ENCODE measurements around the gene BBS9.
A peak's percentile ranks its signal among the peaks of the same experiment; 100 is the strongest.
"Not testable (repeated sequence)": the region's sequence is repeated elsewhere in the genome, so short reads cannot be mapped to it uniquely, and the experiment has no call there.

The BBS9 gene

DNA sequence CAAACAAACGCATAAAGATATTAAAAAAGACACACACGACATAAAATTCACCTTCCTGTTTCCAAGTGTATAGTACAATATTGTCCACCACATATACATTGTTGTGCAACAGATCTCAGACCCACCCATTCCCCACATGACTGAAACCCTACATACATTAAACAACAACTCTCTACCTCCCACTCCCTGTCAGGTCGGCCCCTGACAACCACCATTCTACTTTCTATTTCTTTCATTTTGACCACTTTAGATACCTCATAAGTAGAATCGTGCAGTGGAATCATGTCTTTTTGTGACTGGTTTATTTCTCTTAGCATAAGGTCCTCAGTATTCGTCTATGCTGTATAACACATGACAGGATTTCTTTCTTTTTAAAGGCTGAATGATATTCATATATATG is 320.5 kb downstream of the BBS9 start:
- DNase-seq, result no peak

DNA sequence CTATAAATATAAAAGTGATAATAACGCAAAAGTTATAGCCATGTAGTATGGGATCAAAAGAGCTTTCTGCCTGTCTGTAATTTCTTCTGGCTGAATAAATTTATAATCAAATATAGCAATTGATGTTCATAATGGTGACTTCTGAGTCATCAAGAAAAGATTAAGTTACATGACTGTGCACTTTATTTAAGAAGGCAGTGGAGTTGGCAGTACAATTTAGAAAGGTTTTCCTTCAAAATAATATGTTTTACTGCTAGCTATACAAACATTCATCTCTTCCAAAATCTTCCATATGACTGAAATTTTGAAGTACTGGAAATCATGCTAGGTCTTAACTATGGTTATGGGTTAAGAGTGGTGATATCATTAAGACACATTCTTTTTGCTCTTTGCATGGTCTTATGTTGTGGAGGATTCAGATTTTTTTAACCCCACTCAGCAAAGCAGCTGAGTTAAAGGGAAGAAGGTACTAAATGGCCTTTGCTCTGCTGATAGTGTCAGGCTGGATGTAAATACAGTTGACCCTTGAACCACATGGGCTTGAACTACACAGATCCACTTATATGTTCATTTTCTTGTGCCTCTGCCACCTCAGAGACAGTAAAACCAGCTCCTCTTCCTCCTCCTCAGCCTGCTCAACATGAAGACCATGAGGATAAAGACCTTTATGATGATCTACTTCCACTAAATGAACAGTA is 323.6 kb downstream of the BBS9 start:
- DNase-seq, result no peak

DNA sequence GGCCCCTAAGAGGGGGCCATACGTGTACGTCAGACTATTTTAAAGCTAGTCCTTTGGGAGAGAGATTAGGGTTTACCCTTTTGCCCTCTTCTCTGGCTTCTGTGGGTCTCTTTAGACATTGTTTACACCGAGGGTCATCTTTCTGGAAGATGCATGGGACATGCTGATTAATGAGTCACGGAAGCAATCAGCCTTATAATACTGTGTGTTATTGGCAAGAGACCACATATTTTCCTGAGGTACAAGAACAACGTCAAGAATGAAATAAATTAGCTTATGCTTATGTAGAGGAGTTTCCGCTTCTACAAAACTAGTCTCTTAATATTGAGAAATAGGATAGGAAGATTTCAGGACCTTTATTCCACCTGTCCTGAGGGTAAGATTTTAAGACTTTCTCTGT is 327.7 kb downstream of the BBS9 start:
- DNase-seq, result no peak

DNA sequence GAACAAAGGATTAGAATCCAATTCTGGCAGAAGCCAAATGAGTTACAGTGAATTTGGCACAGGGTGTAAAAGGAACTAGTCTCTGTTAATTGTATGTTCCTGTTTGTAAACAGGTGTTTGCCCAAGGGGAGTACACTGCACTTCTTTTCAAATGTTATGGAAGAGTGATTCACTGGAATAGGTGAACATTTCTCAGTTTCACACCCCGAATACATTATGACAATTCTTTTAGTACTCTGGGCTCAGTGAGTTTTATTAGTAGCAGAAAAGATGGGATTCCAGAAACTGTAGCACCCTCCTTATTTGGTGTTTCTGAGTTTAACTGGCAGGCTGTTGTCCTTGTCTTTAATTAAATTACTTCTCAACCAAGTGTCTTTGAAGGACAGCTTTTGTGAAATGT is 329.2 kb downstream of the BBS9 start:
- no peak for DNase-seq

DNA sequence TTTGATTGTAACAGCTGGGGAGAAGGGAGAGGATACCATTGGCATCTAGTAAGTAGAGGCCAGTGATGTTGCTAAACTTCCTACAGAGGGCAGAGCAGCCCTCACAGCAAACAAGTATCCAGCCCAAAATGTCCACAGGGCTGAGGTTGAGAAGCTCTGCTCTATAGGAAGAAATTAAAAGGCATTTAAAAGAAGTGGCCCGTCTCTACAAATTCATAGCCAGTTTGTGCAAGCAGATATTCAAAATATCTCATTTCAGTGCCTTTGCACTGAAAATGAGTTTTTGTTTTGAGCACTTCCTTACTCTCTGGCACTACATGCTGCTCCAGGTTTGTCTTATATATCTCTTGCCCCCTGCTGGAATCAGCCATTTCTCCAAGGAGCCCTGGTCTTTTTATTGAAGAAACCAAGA is 330.0 kb downstream of the BBS9 start:
- DNase-seq, result peak; percentile 38 to 62

DNA sequence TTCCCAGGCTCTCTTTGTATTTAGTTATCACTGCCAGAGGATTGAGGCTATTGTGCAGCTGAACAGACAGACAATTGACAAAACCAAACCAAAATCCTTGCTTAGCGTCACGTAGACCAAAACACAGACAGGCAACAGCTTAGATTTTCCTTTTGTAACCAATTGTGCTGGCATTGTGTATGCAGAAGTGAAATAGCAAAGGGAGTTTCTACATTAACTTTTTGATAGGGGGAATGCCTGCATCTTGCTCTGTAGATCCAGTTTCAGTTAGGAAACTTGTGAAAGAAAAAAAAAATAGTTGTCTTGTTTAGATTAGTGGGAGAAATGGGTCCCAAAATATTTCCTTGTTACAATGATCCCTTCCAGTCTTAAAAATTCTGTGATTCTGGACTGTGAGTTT is 333.8 kb downstream of the BBS9 start:
- no peak for DNase-seq

DNA sequence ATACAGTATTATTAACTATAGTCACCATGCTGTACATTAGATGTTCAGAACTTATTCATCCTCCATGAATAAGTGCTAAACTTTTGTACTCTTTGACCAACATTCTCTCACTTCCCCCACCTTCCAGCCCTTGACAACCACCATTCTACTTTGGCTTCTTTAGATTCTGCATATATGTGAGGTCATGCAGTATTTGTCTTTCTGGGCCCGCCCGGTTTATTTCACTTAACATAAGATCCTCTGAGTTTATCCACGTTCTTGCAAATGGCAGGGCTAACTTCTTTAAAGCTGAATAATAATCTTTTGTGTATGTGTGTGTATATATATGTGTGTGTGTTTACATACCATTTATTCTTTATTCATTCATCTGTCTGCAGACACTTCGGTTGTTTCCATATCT is 336.8 kb downstream of the BBS9 start:
- no peak for DNase-seq

DNA sequence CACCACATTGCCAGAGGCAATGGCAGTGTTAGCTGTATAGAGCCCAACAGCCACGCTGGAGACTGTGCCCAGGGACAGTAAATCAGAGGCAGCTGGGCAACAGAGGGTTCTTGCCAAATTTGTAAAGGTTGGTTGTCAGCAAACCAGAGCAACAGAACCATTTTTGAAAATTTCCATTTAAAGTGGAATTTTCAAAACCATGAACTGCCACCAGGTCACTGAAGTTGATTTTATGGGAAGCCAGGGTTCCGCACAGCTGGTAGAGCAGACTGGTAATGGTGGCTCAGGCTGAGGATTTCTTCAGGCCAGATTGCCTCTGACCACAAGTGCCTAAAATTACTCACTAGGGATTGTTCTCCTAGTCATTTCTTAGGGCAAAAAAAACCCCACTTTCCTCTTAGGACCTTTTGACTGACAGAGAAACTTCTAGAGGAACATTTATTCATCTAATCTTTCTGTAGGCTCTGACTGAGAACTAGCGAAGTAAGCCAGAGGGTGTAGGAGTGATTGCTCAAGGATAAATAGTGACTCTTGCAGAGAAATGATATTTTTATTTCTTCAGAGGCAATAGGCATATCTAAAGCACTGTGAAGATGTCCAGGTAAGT is 342.4 kb downstream of the BBS9 start:
- no peak for DNase-seq

DNA sequence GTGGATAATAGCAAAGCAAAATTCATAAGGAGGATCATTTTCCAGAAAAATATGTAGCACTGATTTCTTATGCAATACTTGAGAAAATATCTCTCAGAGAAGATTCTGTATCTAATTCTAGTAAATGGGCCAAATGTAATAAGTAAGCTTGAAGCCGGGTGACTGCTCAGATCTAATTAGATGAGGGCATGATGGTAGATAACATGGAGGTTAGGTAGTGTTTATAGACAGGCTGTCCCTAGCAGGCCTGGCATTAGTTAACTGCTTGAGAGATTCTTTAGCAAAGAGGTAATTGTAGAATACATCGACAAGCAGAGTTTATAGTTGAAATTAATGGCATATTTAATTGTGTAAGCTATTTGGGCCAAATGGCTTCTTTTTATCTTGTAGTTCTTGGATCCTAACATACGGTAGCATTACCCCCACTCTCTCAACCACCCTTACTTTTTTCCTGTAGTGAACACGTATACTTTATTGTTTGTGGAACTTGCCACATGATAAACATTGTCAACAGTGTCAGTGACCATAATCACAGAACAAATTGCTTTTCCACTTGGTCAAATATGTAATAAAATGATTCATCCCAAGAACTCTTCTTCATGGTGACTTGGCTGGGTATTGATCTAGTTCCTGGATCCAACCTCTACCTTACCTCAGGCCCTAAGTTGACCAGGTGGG is 343.1 kb downstream of the BBS9 start:
- no peak for DNase-seq

DNA sequence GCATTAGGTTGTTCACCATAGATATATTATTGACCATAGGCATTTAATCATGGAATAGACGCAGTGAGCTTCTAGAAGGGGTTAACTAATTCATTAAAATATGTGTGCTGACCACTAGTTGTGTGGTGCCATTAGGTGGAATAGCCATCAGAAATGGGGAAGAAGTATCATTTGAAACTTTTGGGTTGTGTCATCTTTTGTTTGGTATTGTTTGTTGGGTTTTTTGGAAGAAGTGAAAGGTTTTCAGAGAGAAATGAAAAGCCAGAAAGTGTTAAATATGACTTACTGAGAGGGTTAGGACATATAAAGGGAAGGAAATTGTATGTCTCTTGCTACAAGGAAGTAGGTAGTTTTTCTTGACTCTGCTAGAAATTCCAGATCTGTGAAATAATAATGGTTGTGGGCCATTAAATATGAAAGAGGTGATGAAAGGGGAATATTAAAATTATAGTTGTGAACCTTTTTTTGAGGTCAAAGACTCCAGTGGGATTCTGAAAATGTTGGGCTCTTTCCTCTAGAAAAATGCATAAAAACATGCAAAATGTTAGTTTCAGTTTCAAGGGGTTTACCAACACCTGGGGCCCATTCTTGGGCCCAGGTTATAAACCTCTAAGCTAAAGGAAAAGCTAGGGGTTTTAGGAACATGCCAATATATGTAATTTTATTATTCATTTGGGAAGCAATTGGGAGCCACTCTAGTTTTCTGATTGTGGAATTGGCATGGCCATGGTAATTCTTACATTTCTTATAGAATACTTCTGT is 348.5 kb downstream of the BBS9 start:
- no peak for DNase-seq

DNA sequence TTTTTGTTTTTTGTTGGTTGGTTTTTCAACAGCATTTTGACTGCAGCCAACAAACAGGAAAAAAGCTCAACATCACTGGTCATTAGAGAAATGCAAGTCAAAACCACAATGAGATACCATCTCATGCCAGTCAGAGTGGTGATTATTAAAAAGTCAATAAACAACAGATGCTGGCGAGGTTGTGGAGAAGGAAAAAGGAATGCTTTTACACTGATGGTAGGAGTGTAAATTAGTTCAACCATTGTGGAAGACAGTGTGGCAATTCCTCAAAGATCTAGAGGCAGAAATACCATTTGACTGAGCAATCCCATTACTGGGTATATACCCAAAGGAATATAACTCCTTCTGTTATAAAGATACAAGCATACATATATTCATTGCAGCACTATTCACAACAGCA is 355.1 kb downstream of the BBS9 start:
- DNase-seq, result not testable (repeated sequence)

DNA sequence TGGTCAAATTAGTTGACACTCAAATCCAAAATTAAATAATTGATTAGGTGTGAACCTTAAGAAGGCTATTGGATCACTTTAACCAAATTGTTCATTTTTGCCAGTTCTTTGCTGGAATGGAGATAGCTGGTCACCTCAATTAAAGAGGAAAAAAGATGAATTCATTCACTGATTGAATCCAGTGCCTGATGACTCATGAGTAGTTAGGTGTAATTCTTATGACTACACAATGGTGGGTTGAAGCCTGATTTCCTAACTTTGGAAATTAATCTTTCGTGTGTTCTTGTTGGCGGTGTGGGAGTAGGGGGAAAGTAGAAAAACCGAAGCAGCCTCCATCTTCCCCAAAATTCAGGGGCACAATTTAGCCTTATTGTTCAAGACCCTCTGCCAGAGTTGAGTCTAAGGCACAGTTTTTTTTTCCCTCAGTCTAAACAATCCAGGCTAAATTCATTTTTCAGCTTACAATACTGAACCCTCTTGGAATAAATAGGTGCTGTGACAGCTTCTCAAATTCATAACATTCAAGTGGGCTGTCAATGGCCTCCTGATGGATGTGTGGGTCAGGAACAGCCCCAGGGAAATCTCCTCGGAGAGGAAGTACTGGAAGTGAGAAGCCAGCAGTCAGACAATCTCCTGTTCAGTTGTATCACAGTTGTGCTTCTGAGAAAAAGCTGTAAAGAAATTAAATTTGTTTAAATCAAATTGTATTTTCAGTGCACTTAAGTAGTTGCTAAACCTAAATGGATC is 356.6 kb downstream of the BBS9 start:
- no peak for DNase-seq

DNA sequence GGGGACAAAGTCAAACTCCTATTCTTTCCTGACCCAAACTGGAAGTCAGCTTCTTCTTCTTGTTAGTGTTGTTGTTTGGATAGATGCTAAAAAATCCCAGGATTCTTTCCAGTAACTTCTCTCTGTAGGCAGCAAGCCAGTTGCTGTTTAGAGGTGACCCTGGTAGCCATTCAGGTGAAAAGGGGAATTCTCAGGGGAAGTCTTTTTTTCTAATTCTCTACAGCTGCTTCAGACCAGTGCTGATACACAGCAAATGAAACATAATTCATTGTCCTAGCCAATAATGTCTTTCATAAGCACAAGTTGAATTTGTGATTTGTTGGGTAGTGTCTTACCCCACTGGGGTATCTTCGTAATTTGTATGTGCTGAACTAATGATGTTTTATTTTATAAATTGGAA is 357.3 kb downstream of the BBS9 start:
- no peak for DNase-seq

DNA sequence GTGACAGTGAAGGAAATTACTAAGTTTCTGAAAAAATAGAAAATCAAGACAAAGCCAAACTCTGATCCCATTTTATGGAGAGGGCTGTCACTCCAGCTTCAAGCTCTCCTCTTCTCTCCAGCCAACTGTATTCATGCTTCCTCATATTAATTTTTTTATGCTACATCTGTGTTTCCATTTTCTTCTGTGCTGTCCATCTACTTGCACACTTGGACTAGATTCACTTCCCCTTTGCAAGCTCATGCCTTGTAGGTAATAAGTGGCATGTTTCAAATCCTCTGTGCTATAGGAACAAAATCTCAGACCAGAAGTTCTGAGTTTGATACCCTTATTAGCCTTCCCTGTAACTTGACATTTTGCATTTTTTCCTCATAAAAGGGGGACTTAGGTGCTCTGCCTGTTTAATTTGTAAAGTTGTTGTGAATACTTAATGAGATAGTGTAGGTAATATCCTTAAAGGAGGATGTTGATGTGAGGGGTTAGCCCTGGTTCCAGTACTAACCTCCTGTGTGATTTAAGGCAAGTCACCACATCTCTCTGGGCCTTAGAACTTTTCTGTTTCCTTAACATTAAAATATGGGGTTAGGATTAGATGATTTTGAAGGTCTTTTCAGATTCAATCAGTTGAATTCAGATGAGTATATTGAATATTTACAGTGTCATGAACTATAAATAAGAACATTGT is 358.8 kb downstream of the BBS9 start:
- DNase-seq, result no peak

DNA sequence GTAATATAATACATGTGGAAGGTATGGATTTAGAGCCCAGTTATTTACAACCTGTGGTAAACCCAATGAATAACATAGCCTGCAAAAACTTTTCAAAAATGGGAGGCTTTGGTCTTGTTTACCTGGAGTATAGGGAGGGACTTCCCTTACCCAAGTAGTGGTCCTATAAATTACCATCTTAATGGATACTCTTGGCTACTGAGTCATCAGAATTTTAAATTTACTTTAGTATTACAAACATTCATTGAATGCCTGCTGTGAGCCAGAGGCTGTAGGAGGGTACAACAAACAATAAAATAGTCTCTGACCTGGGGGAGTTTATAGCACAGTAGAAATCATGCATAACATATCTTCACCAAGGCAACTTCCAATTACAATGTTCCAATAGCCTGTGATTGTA is 365.1 kb downstream of the BBS9 start:
- no peak for DNase-seq

DNA sequence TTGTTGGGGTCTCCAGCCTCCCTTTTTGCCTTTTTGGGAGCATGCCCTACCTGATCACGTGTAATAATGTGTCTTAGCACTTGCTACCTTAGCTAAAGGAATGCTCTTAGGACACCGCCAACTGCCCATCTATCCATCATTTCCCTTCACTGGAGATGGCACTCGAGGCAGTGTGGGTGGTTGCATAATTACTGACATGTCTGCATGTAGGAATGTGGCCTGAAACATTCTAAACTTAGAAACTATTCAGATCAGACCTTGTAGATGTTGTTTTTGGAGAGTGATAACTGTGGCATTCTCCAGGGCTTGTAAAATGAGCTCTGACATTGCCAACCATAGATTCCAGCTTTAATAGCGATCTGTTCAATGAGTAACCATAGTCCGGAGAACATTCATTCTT is 365.8 kb downstream of the BBS9 start:
- no peak for DNase-seq

DNA sequence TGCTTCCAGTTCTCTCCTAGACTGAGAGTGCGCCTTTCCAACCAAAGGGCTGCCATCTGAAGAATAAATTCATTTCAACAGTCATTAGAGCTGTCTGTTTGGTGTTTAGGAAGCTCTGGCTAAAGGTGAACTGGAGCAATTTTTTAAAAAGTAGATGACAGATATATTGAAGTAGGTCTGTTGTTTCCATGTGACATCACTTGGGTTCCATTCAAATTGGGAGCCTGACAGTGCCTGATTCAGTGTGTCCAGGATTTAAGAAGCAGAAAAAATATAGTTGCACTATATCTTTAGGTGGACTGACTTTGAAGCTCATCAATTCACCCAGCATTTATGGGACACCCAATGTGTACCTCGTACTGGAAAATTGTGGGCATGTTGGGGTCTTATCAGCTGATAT is 367.7 kb downstream of the BBS9 start:
- no peak for DNase-seq

DNA sequence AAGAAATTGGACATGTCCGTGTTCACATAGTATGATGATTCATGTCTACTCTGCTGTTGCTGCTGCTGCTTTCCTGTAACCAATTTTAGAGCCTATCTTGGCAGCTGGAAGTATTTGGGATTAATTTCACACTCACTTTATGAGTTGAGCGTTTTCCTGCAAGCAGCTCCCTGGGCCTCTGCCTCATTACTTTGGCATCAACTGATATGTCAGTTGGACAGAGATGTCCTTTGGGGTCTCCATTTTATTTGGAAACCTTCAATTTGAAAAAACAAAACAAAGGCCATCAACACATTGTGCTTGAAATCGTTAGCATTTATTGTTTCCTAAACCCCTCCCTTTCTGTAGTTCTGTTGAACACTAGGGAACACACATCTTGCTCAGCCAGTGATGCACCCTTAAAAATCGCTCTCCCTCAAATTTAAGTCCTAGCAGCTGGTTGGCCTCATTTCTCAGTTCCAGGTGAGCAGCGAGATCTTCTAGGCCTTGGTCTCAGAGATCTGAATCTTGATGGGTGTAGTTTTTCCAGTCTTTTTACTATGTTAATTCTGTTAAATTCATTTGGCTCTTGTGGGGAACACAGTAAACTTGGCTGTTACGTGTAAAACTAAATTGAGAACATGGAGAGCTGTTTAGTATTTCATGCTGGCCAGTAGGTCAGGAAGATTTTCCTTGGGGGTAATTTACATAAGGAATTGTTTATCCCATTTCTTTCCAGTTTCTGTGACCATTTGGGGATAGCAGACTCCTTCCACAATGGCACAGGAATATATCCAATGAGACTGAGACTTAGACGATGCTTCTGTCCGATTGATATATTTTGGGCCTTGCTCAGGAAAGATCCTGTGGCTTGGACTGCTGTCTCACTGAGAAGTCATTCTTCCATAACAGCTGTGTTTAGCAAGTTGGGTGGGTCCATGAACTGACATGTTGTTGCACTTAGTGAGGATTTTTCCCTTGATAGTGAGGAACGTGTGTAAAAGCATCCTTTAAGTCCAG is 371.6 kb downstream of the BBS9 start:
- no peak for DNase-seq

DNA sequence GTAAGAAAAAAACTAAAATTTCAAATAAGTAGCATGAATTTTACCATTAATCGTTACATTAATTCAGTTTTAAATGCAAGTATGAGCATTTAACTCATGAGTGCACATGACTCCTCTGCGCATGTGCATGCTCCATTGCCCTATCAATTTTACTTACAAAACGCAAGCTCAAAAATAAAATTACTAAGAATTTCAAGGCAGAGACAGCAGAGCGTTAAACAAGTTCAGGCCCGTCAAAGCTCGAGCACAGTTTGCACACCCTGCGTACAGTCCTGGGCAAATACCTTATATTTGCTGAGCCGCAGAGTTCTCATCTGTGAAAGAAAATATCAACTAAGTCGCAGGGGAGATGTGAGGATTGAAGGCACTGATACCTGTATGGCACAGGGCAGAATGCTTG is 373.6 kb downstream of the BBS9 start:
- no peak for DNase-seq

DNA sequence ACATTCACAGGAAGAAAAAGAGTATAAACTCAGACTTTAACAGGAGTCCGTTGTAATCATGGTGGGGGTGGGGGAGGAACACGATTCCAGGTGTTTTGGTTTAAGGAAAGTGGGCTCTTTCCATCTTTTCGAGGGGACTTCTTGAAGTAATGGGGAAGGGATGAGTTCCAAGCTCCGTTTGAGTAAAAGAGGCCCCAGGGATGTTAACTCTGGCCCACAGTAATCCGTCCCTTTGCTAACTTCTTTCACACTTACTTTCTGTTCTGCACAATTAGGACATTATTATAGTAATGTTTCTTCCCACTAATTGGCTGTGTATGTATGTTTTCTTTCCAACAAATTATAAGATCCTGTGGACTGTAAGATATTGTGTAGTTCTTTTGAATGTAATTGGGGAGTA is 374.4 kb downstream of the BBS9 start:
- no peak for DNase-seq

DNA sequence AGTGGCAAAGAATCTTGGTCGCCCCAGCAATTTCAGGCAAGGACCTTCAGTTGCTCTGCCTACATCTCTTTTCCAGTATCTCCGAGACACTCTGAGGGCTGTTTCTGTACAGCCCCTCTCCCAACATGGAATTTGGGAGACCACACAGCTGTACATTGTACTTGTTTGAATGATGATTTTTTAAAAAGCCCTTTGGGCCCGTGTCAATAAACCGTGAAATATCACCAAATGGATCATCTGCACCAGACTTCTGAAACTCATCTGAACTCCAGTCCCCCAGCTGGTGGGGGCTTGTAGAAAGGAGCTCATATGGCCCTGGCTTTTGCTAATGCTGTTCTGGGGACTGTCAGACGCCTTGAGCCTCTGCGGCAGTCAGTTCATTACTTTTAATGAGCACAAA is 374.9 kb downstream of the BBS9 start:
- DNase-seq, result no peak

Measured in SHP77 (cell line).